ENCODE measurements around the gene PTPRR.

Gene PTPRR

GRCh38 chr12:70643939-70644338, 276.6 kb downstream of the PTPRR start:
- Histone ChIP-seq H3K9me3 (ENCODE audit: insufficient read depth, low read depth, low read length) (no peaks in the 10 kb centered on the region), H3K36me3 (ENCODE audit: insufficient read depth, low read length) (no peaks in the 10 kb centered on the region), H3K9ac (ENCODE audit: low read depth, low read length, poor library complexity, severe bottlenecking) (no peak overlapping the region), H3K27me3 (ENCODE audit: insufficient read depth, low read length, poor library complexity, severe bottlenecking) (no peaks in the 10 kb centered on the region), H3K4me1 (ENCODE audit: insufficient read depth, low read length, poor library complexity, severe bottlenecking) (peaks cover 71% of the 10 kb centered on the region), H3K4me3 (ENCODE audit: low read length, poor library complexity, severe bottlenecking) (no peak overlapping the region), H3K9me2 (replicated peaks; ENCODE audit: low read depth, low read length) (no peaks in the 10 kb centered on the region), H2AFZ (ENCODE audit: low read length) (no peak overlapping the region), H3F3A (ENCODE audit: low read depth) (no peaks in the 10 kb centered on the region), H4K20me1 (ENCODE audit: insufficient read depth, low read length, poor library complexity, severe bottlenecking) (no peaks in the 10 kb centered on the region), H3K4me2 (ENCODE audit: low read depth, low read length, poor library complexity, severe bottlenecking) (no peak overlapping the region), H3K79me2 (ENCODE audit: insufficient read depth, low read length) (no peaks in the 10 kb centered on the region)
- TF ChIP-seq, protein P1, sequence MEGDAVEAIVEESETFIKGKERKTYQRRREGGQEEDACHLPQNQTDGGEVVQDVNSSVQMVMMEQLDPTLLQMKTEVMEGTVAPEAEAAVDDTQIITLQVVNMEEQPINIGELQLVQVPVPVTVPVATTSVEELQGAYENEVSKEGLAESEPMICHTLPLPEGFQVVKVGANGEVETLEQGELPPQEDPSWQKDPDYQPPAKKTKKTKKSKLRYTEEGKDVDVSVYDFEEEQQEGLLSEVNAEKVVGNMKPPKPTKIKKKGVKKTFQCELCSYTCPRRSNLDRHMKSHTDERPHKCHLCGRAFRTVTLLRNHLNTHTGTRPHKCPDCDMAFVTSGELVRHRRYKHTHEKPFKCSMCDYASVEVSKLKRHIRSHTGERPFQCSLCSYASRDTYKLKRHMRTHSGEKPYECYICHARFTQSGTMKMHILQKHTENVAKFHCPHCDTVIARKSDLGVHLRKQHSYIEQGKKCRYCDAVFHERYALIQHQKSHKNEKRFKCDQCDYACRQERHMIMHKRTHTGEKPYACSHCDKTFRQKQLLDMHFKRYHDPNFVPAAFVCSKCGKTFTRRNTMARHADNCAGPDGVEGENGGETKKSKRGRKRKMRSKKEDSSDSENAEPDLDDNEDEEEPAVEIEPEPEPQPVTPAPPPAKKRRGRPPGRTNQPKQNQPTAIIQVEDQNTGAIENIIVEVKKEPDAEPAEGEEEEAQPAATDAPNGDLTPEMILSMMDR (conservative IDR thresholded peaks at IDR 0.05; ENCODE audit: low read length): no peak
- TF ChIP-seq EZH2phosphoT487 (IDR thresholded peaks at IDR 0.05; ENCODE audit: borderline replicate concordance): no peak

- Histone ChIP-seq H3K36me3 (ENCODE audit: insufficient read depth, low read length) (no peaks in the 10 kb centered on the region), H2AFZ (ENCODE audit: low read length) (no peak overlapping the region), H3K79me2 (ENCODE audit: insufficient read depth, low read length) (no peaks in the 10 kb centered on the region), H3K27me3 (ENCODE audit: insufficient read depth, low read length, poor library complexity, severe bottlenecking) (no peaks in the 10 kb centered on the region), H3K4me2 (ENCODE audit: low read depth, low read length, poor library complexity, severe bottlenecking) (no peak overlapping the region), H3K4me3 (ENCODE audit: low read length, poor library complexity, severe bottlenecking) (no peak overlapping the region), H4K20me1 (ENCODE audit: insufficient read depth, low read length, poor library complexity, severe bottlenecking) (no peaks in the 10 kb centered on the region), H3K4me1 (ENCODE audit: insufficient read depth, low read length, poor library complexity, severe bottlenecking) (peaks cover 62% of the 10 kb centered on the region), H3F3A (ENCODE audit: low read depth) (no peaks in the 10 kb centered on the region), H3K9me2 (replicated peaks; ENCODE audit: low read depth, low read length) (no peaks in the 10 kb centered on the region), H3K9me3 (ENCODE audit: insufficient read depth, low read depth, low read length) (no peaks in the 10 kb centered on the region), H3K9ac (ENCODE audit: low read depth, low read length, poor library complexity, severe bottlenecking) (no peak overlapping the region)
- TF ChIP-seq EZH2phosphoT487 (IDR thresholded peaks at IDR 0.05; ENCODE audit: borderline replicate concordance): no peak
- TF ChIP-seq, protein P1 (conservative IDR thresholded peaks at IDR 0.05; ENCODE audit: low read length): no peak
Measured at GRCh38 chr12:70641691-70642090, 278.8 kb downstream of the PTPRR start.

DNA sequence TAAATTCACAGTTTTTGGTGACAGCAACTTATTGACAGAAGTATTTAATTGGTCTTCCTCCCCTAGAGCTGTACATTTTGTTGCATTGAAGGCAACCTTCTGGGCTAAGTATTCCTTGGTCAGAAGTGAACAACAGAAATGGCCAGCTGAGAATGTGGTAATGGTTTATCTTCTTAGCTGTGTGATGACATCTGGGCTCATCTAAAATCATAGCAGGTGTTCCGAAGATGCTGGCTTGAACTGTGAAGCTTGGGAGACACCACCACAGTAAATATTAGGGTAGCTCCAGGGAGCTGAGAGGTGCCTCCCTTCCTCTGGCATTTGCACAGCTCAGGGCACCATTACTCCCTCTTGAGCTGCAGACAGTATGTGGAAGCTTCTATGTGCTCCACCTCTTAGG, 279.6 kb downstream of the PTPRR start:
- Histone ChIP-seq H3K4me2 (ENCODE audit: low read depth, low read length, poor library complexity, severe bottlenecking) (no peak overlapping the region), H3K27me3 (ENCODE audit: insufficient read depth, low read length, poor library complexity, severe bottlenecking) (no peaks in the 10 kb centered on the region), H3K9me2 (replicated peaks; ENCODE audit: low read depth, low read length) (no peaks in the 10 kb centered on the region), H3K4me3 (ENCODE audit: low read length, poor library complexity, severe bottlenecking) (no peak overlapping the region), H2AFZ (ENCODE audit: low read length) (no peak overlapping the region), H3K79me2 (ENCODE audit: insufficient read depth, low read length) (no peaks in the 10 kb centered on the region), H3F3A (ENCODE audit: low read depth) (no peaks in the 10 kb centered on the region), H3K4me1 (ENCODE audit: insufficient read depth, low read length, poor library complexity, severe bottlenecking) (peaks cover 55% of the 10 kb centered on the region), H4K20me1 (ENCODE audit: insufficient read depth, low read length, poor library complexity, severe bottlenecking) (no peaks in the 10 kb centered on the region), H3K36me3 (ENCODE audit: insufficient read depth, low read length) (no peaks in the 10 kb centered on the region), H3K9me3 (ENCODE audit: insufficient read depth, low read depth, low read length) (no peaks in the 10 kb centered on the region), H3K9ac (ENCODE audit: low read depth, low read length, poor library complexity, severe bottlenecking) (no peak overlapping the region)
- TF ChIP-seq, protein P1 (conservative IDR thresholded peaks at IDR 0.05; ENCODE audit: low read length): no peak
- TF ChIP-seq EZH2phosphoT487 (IDR thresholded peaks at IDR 0.05; ENCODE audit: borderline replicate concordance): no peak

All from Loucy (cell line).